ENCODE data around the gene ATF4. TPM values are rescaled to one million over a fixed set of nuclear protein-coding genes. Genes with fewer than 3 reads are reported as not detected.

ATF4 gene
- polyA plus RNA-seq, 1 experiment: 886 TPM

GRCh38 chr22:39478441-39478850 is 41.9 kb upstream of the ATF4 start:
- ChIA-PET CTCF (interaction anchor here (1.0 to 1.6 kb wide), 2 partner anchors 16 to 18 kb away, joined by 6 read pairs; no protein-coding TSS in a partner anchor), POLR2A (no interaction called here)
- no peak for TF ChIP-seq CTCF (IDR thresholded peaks at IDR 0.05; ENCODE audit: insufficient read depth, low read depth, low read length)
- DNase-seq (ENCODE audit: low read depth): no peak
- H3K36me3 ChIP-seq (ENCODE audit: control insufficient read depth, insufficient read depth, low read length): no peaks in the 10 kb centered on the region
- peaks cover 2% of the 10 kb centered on the region; the same call in 1 of the 2 replicates for H3K27me3 ChIP-seq (ENCODE audit: control insufficient read depth, insufficient read depth, low read length)
- H3K4me3 ChIP-seq (ENCODE audit: low read depth, low read length): no peak overlapping the region

GRCh38 chr22:39479254-39479653 is 41.1 kb upstream of the ATF4 start:
- DNase-seq (ENCODE audit: low read depth): no peak
- H3K27me3 ChIP-seq (ENCODE audit: control insufficient read depth, insufficient read depth, low read length): peaks cover 2% of the 10 kb centered on the region; the same call in 1 of the 2 replicates
- POLR2A ChIA-PET: no interaction called here
- TF ChIP-seq CTCF (IDR thresholded peaks at IDR 0.05; ENCODE audit: insufficient read depth, low read depth, low read length): no peak
- no peaks in the 10 kb centered on the region for H3K36me3 ChIP-seq (ENCODE audit: control insufficient read depth, insufficient read depth, low read length)
- no peak overlapping the region for H3K4me3 ChIP-seq (ENCODE audit: low read depth, low read length)
- CTCF ChIA-PET: no interaction called here

- ChIA-PET POLR2A (no interaction called here), CTCF (interaction anchor here (0.9 kb wide), 1 partner anchor 13 kb away, joined by 3 read pairs; no protein-coding TSS in a partner anchor)
- Histone ChIP-seq H3K36me3 (ENCODE audit: control insufficient read depth, insufficient read depth, low read length) (no peaks in the 10 kb centered on the region), H3K4me3 (ENCODE audit: low read depth, low read length) (no peak overlapping the region), H3K27me3 (ENCODE audit: control insufficient read depth, insufficient read depth, low read length) (peaks cover 2% of the 10 kb centered on the region; the same call in 1 of the 2 replicates)
- TF ChIP-seq CTCF (IDR thresholded peaks at IDR 0.05; ENCODE audit: insufficient read depth, low read depth, low read length): no peak
- no peak for DNase-seq (ENCODE audit: low read depth)
These were observed 39.8 kb upstream of the ATF4 start for GRCh38 chr22:39480557-39480956.

DNA sequence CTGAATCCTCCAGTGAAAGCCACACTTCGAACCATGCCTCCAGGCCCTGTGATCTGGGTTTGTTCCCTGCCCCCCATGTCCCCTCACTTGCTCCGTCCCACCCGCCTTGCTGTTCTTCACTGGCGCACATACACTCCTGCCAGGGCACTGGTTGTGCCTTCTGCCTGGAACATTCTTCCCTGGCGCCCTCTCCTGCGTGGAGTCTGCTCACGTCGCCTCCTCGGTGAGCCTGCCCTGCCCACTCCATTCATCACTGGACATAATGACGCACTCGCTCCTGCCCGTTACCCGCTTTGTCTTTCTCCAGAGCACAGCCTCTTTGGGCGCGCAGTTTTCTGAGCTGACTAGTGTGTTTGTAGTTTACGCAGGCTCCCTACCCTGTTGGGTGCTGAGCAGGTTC is 39.3 kb upstream of the ATF4 start:
- TF ChIP-seq CTCF (IDR thresholded peaks at IDR 0.05; ENCODE audit: insufficient read depth, low read depth, low read length): no peak
- CTCF ChIA-PET: no interaction called here
- DNase-seq (ENCODE audit: low read depth): no peak
- POLR2A ChIA-PET: no interaction called here
- no peaks in the 10 kb centered on the region for H3K36me3 ChIP-seq (ENCODE audit: control insufficient read depth, insufficient read depth, low read length)
- H3K27me3 ChIP-seq (ENCODE audit: control insufficient read depth, insufficient read depth, low read length): peaks cover 2% of the 10 kb centered on the region; the same call in 1 of the 2 replicates
- no peak overlapping the region for H3K4me3 ChIP-seq (ENCODE audit: low read depth, low read length)

DNA sequence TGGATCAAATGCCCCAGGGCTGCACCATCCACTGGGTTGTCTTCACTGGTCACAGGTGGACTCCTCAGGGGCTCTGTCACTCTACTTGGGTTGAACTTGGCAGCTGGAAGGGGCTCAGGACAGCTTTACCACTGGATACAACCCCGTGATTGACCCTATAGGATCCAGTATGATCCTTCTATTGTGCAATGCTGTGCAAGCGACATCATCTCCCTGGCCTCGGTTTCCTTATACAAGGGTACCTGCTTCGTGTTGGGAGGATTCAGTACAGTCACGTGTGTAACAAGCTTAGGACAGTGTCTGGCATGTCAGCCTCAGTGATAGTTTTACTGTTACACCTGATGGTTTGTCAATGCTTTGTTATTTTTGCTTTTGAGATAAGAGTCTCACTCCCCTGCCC is 38.8 kb upstream of the ATF4 start:
- H3K36me3 ChIP-seq (ENCODE audit: control insufficient read depth, insufficient read depth, low read length): no peaks in the 10 kb centered on the region
- TF ChIP-seq CTCF (IDR thresholded peaks at IDR 0.05; ENCODE audit: insufficient read depth, low read depth, low read length): no peak
- CTCF ChIA-PET: interaction anchor here (1.2 to 3.6 kb wide), 3 partner anchors 10 to 48 kb away, joined by 5 to 11 read pairs (median 5); no protein-coding TSS in a partner anchor
- POLR2A ChIA-PET: no interaction called here
- H3K27me3 ChIP-seq (ENCODE audit: control insufficient read depth, insufficient read depth, low read length): peaks cover 2% of the 10 kb centered on the region; the same call in 1 of the 2 replicates
- no peak overlapping the region for H3K4me3 ChIP-seq (ENCODE audit: low read depth, low read length)
- no peak for DNase-seq (ENCODE audit: low read depth)
